Medulla oblongata (tissue), 1 donor: ENCODE measurements around the gene HLA-B.
"Not testable (repeated sequence)": the region's sequence is repeated elsewhere in the genome, so short reads cannot be mapped to it uniquely, and the experiment has no call there.

Experiments
- DNase-seq: peaks from one replicate; pipeline ENCODE4 v3.0.0-alpha.2; 2015; ENCODE audit errors: extremely low spot score

Gene HLA-B

GRCh38 chr6:31383149-31383548 lies 26.2 kb upstream of the HLA-B start:
- no peak for DNase-seq

GRCh38 chr6:31381666-31382065 lies 24.7 kb upstream of the HLA-B start:
- no peak for DNase-seq

GRCh38 chr6:31379850-31380249 lies 22.9 kb upstream of the HLA-B start:
- no peak for DNase-seq

- no peak for DNase-seq
Observed at GRCh38 chr6:31378721-31379103, 21.7 kb upstream of the HLA-B start.

- no peak for DNase-seq
Observed at GRCh38 chr6:31378062-31378720, 21.2 kb upstream of the HLA-B start.

GRCh38 chr6:31377029-31377428 lies 20.1 kb upstream of the HLA-B start:
- DNase-seq = no peak

GRCh38 chr6:31375699-31376098 lies 18.7 kb upstream of the HLA-B start:
- DNase-seq = no peak

- not testable (repeated sequence) for DNase-seq
Observed at GRCh38 chr6:31374118-31374517, 17.1 kb upstream of the HLA-B start.

GRCh38 chr6:31368461-31368860 lies 11.5 kb upstream of the HLA-B start:
- no peak for DNase-seq

- peak; percentile 95 for DNase-seq
Observed at GRCh38 chr6:31366693-31367470, 9.9 kb upstream of the HLA-B start.

- no peak for DNase-seq
Observed at GRCh38 chr6:31365864-31366263, 8.9 kb upstream of the HLA-B start.

GRCh38 chr6:31363811-31364210 lies 6.8 kb upstream of the HLA-B start:
- DNase-seq = no peak

GRCh38 chr6:31362751-31363150 lies 5.8 kb upstream of the HLA-B start:
- no peak for DNase-seq

GRCh38 chr6:31359581-31359980 lies 2.6 kb upstream of the HLA-B start:
- no peak for DNase-seq

GRCh38 chr6:31358302-31358701 lies 1.3 kb upstream of the HLA-B start:
- DNase-seq = no peak

- no peak for DNase-seq
Observed at GRCh38 chr6:31357886-31358285, 907 bp upstream of the HLA-B start.

GRCh38 chr6:31356216-31356945 lies 598 bp downstream of the HLA-B start:
- DNase-seq = no peak

GRCh38 chr6:31355583-31355948 lies 1.4 kb downstream of the HLA-B start:
- no peak for DNase-seq

GRCh38 chr6:31354864-31355582 lies 2.0 kb downstream of the HLA-B start:
- DNase-seq = no peak

- DNase-seq = no peak
Observed at GRCh38 chr6:31354158-31354863, 2.7 kb downstream of the HLA-B start.

- no peak for DNase-seq
Observed at GRCh38 chr6:31353384-31353945, 3.5 kb downstream of the HLA-B start.
